HG02870 (cell line): ENCODE results near the gene PUM1.

Experiments
- ATAC-seq: cut with Tn5 transposase; IDR thresholded peaks from one replicate; pipeline ENCODE4 v1.9.1; 2021; ENCODE audit warnings: mild to moderate bottlenecking, moderate library complexity; ENCODE audit not compliant: unreplicated experiment

The PUM1 gene

GRCh38 chr1:30930631-30931173 lies 134.8 kb downstream of the PUM1 start:
- no peak for ATAC-seq

- no peak for ATAC-seq
Observed at GRCh38 chr1:30929944-30930525, 135.5 kb downstream of the PUM1 start.

- ATAC-seq, result no peak
Observed at GRCh38 chr1:30929135-30929889, 136.2 kb downstream of the PUM1 start.

- no peak for ATAC-seq
Observed at GRCh38 chr1:30928789-30929134, 136.8 kb downstream of the PUM1 start.

- no peak for ATAC-seq
Observed at GRCh38 chr1:30928171-30928570, 137.3 kb downstream of the PUM1 start.

- ATAC-seq, result no peak
Observed at GRCh38 chr1:30927448-30927847, 138.1 kb downstream of the PUM1 start.

GRCh38 chr1:30923597-30923996 lies 141.9 kb downstream of the PUM1 start:
- no peak for ATAC-seq

GRCh38 chr1:30920827-30921226 lies 144.7 kb downstream of the PUM1 start:
- ATAC-seq, result no peak

GRCh38 chr1:30919025-30919881 lies 146.3 kb downstream of the PUM1 start:
- ATAC-seq, result no peak

GRCh38 chr1:30916296-30916695 lies 149.2 kb downstream of the PUM1 start:
- no peak for ATAC-seq

- ATAC-seq, result no peak
Observed at GRCh38 chr1:30915491-30916230, 149.9 kb downstream of the PUM1 start.

GRCh38 chr1:30914931-30915330 lies 150.6 kb downstream of the PUM1 start:
- ATAC-seq, result no peak

GRCh38 chr1:30914587-30914922 lies 151.0 kb downstream of the PUM1 start:
- no peak for ATAC-seq

GRCh38 chr1:30912913-30913652 lies 152.4 kb downstream of the PUM1 start:
- ATAC-seq, result no peak

- ATAC-seq, result no peak
Observed at GRCh38 chr1:30912224-30912623, 153.3 kb downstream of the PUM1 start.

- no peak for ATAC-seq
Observed at GRCh38 chr1:30911059-30911954, 154.2 kb downstream of the PUM1 start.

GRCh38 chr1:30909365-30910068 lies 156.0 kb downstream of the PUM1 start:
- ATAC-seq, result no peak

- ATAC-seq, result no peak
Observed at GRCh38 chr1:30908696-30909364, 156.7 kb downstream of the PUM1 start, which contains the start of gene SDC3. TSS of gene SDC3 (minus strand) at chr1:30908758. CDS start at chr1:30908586, 172 bp downstream.
